ENCODE results near the gene TGFBR3. TPM values are rescaled to one million over a fixed set of nuclear protein-coding genes. Genes with fewer than 3 reads are reported as not detected.

TGFBR3 gene
- total RNA-seq, 1 experiment from 2014 or later: 12.2 TPM

DNA sequence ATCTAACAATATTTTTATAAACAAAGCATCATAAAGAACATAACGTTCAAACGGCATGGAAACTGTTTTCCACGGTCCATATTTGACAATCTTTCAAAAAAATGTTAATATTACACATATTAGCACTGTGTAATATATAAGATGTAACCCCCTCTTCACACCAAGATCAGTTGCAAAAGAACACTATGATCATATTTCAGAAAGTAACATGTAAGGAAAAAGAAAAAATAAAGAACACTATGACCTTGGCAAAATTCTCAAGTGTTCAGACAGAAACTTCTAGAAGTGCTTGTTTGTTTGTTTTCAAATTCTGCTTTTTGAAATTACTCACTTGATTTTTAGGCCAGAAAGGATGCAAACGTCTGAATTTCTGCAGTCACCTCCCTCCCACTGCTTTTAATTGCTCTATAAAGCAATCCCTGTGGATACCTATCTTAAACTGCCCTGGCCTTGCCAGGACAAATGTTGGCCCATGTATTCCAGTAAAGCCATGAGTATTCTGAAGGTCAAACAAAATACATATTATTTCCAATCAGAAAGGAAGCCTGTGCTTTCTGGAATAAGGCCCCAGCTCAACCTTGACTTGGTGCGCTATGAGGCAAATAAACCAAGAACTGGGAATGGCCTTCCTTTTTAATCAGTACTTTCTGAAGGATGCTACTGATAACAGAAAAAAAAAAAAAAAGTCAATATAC, 68.6 kb downstream of the TGFBR3 start:
- H3K4me1 ChIP-seq: no peaks in the 10 kb centered on the region
- no peaks in the 10 kb centered on the region for H3K36me3 Mint-ChIP-seq (ENCODE audit: insufficient read depth, unreplicated experiment)

DNA sequence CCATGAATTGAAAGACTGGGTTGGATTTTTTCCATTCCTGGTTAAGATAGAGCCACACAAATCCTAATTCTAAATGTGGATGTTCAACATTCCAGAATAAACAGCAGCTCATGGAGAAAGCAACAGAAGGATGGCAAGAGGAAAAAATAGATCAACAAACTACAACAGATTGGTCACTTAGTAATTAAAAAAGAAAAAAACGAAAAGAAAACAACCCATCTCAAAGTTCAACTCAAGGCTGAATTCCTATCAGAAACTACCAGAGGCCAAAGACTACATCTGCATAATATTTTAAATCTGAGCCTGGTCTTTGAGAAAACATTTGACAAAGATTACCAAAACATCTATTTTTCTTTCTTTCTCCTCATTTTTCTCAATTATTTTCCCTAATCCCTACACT, 69.9 kb downstream of the TGFBR3 start:
- POLR2A ChIA-PET: no interaction called here

More for the DNA sequence above, 68.6 kb downstream of the TGFBR3 start:
- CTCF ChIA-PET: no interaction called here
- Mint-ChIP-seq H3K27ac (ENCODE audit: unreplicated experiment) (no peak overlapping the region), H3K9me3 (ENCODE audit: unreplicated experiment) (no peaks in the 10 kb centered on the region), H3K4me1 (ENCODE audit: low read depth, unreplicated experiment) (peaks cover 7% of the 10 kb centered on the region), H3K4me3 (ENCODE audit: unreplicated experiment) (no peak overlapping the region), H3K27me3 (ENCODE audit: insufficient read depth, unreplicated experiment) (no peaks in the 10 kb centered on the region)
- POLR2A ChIA-PET: no interaction called here
- TF ChIP-seq, protein P1, sequence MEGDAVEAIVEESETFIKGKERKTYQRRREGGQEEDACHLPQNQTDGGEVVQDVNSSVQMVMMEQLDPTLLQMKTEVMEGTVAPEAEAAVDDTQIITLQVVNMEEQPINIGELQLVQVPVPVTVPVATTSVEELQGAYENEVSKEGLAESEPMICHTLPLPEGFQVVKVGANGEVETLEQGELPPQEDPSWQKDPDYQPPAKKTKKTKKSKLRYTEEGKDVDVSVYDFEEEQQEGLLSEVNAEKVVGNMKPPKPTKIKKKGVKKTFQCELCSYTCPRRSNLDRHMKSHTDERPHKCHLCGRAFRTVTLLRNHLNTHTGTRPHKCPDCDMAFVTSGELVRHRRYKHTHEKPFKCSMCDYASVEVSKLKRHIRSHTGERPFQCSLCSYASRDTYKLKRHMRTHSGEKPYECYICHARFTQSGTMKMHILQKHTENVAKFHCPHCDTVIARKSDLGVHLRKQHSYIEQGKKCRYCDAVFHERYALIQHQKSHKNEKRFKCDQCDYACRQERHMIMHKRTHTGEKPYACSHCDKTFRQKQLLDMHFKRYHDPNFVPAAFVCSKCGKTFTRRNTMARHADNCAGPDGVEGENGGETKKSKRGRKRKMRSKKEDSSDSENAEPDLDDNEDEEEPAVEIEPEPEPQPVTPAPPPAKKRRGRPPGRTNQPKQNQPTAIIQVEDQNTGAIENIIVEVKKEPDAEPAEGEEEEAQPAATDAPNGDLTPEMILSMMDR (IDR thresholded peaks at IDR 0.05; ENCODE audit: insufficient read depth in 1 of 2, low read depth in 1 of 2, low read length in 1 of 2, severe bottlenecking in 1 of 2, unreplicated experiment in 1 of 2): no peak
- intact Hi-C loops (cut with micrococcal nuclease; ENCODE audit: unreplicated experiment): no loop called here
- Histone ChIP-seq H3K4me3 (ENCODE audit: low read depth, low read length) (no peak overlapping the region), H3K9me3 (no peaks in the 10 kb centered on the region), H3K27me3 (replicated peaks; ENCODE audit: control insufficient read depth, insufficient read depth, low read length) (no peaks in the 10 kb centered on the region), H3K36me3 (ENCODE audit: control insufficient read depth, insufficient read depth, low read length) (no peaks in the 10 kb centered on the region)
- DNase-seq: no peak
- no TSS peak for BruUV-seq (replicated peaks)

DNA sequence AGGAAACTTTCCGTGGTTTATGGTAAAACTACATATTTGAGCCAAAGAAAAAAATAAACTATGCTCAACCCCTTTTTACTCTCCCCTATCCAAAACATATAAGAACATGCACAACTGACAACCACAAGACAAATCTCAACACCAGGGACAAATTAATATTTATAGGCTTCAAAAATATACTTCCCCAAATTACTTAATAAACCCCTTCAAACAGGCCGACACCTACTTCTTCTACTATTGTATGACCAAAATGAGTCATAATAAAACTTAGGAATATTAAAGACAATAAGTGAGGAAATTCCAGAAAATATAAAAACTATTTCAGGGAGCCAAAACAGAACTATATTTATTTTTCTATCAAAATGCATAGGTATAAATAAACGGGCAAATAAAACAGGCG, 71.5 kb downstream of the TGFBR3 start:
- Mint-ChIP-seq H3K27ac (ENCODE audit: unreplicated experiment) (no peak overlapping the region), H3K27me3 (ENCODE audit: insufficient read depth, unreplicated experiment) (no peaks in the 10 kb centered on the region)

More for the DNA sequence above, 69.9 kb downstream of the TGFBR3 start:
- DNase-seq: no peak
- no peaks in the 10 kb centered on the region for H3K9me3 ChIP-seq
- peaks cover 7% of the 10 kb centered on the region for H3K4me1 Mint-ChIP-seq (ENCODE audit: low read depth, unreplicated experiment)
- no peaks in the 10 kb centered on the region for H3K9me3 Mint-ChIP-seq (ENCODE audit: unreplicated experiment)
- no peaks in the 10 kb centered on the region for H3K36me3 ChIP-seq (ENCODE audit: control insufficient read depth, insufficient read depth, low read length)
- no peaks in the 10 kb centered on the region for H3K27me3 ChIP-seq (replicated peaks; ENCODE audit: control insufficient read depth, insufficient read depth, low read length)
- H3K27me3 Mint-ChIP-seq (ENCODE audit: insufficient read depth, unreplicated experiment): no peaks in the 10 kb centered on the region
- CTCF ChIA-PET: no interaction called here
- intact Hi-C loops (cut with micrococcal nuclease; ENCODE audit: unreplicated experiment): no loop called here
- no peak overlapping the region for H3K4me3 Mint-ChIP-seq (ENCODE audit: unreplicated experiment)
- BruUV-seq (replicated peaks): no TSS peak
- H3K27ac Mint-ChIP-seq (ENCODE audit: unreplicated experiment): no peak overlapping the region
- H3K4me1 ChIP-seq: no peaks in the 10 kb centered on the region
- H3K4me3 ChIP-seq (ENCODE audit: low read depth, low read length): no peak overlapping the region
- no peaks in the 10 kb centered on the region for H3K36me3 Mint-ChIP-seq (ENCODE audit: insufficient read depth, unreplicated experiment)
- TF ChIP-seq, protein P1 (IDR thresholded peaks at IDR 0.05; ENCODE audit: insufficient read depth in 1 of 2, low read depth in 1 of 2, low read length in 1 of 2, severe bottlenecking in 1 of 2, unreplicated experiment in 1 of 2): no peak

More for the DNA sequence above, 71.5 kb downstream of the TGFBR3 start:
- TF ChIP-seq, protein P1 (IDR thresholded peaks at IDR 0.05; ENCODE audit: insufficient read depth in 1 of 2, low read depth in 1 of 2, low read length in 1 of 2, severe bottlenecking in 1 of 2, unreplicated experiment in 1 of 2): no peak
- no peaks in the 10 kb centered on the region for H3K9me3 Mint-ChIP-seq (ENCODE audit: unreplicated experiment)
- H3K27me3 ChIP-seq (replicated peaks; ENCODE audit: control insufficient read depth, insufficient read depth, low read length): no peaks in the 10 kb centered on the region
- no TSS peak for BruUV-seq (replicated peaks)
- no peaks in the 10 kb centered on the region for H3K4me1 ChIP-seq
- no peak overlapping the region for H3K4me3 Mint-ChIP-seq (ENCODE audit: unreplicated experiment)
- H3K4me1 Mint-ChIP-seq (ENCODE audit: low read depth, unreplicated experiment): peaks cover 7% of the 10 kb centered on the region
- H3K36me3 ChIP-seq (ENCODE audit: control insufficient read depth, insufficient read depth, low read length): no peaks in the 10 kb centered on the region
- POLR2A ChIA-PET: no interaction called here
- H3K36me3 Mint-ChIP-seq (ENCODE audit: insufficient read depth, unreplicated experiment): no peaks in the 10 kb centered on the region
- H3K4me3 ChIP-seq (ENCODE audit: low read depth, low read length): no peak overlapping the region
- no peak for DNase-seq
- intact Hi-C loops (cut with micrococcal nuclease; ENCODE audit: unreplicated experiment): no loop called here
- CTCF ChIA-PET: no interaction called here
- no peaks in the 10 kb centered on the region for H3K9me3 ChIP-seq
